HEK293T (cell line): ENCODE results near the gene MGST1.

ENCODE experiments used
- FOXM1 ChIP-seq: fragments of 450-650 bp; IDR thresholded peaks from 2 replicates; pipeline ENCODE4 v1.6.1; 2017; ENCODE audit warnings: mild to moderate bottlenecking, borderline replicate concordance
- L3MBTL2 ChIP-seq: fragments of 450-650 bp; conservative IDR thresholded peaks from 2 replicates; pipeline ENCODE4 v1.6.1; 2016; ENCODE audit warnings: mild to moderate bottlenecking

DNA sequence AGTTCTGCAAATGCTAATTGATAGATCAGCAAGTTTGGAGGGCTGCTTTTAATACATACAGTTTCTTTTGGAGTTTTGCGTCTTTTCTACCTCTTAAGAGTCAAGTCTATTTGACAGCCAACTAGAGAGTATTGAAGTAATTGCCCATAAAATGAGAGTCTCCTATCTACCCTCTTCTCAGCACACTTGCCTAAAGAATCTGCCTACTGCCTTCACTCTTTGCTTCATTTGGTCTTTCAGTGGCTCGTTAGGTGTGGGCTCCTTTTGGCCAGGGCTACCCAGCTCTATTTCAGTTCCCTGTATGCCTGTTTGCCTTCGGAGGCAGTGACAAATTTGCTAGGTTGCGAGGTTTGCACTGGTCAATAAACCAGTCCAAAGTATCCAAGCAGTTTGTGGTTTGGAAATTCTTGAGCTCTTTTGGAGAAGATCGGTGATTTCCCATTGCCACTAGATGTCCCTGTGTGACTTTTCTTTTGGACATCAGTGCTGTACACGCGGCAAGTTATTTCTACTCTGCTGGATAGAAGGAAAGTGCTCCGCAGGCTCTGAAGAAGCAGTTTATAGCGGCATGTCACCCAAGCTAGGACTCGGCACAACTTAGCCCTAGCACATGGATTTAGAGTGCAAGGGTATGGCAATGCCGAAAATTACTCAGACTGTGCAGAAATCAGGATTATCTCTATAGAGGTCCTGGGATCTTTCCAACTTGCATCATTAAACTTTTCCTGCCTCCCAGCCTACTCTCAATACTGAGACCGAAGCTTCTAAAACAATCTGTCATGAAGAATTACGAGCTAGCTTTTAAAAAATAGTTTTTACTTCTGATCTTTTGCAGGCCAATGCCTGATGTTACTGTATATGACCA, 38.6 kb downstream of the MGST1 start:
- TF ChIP-seq FOXM1 (no peak), L3MBTL2 (no peak)
